B cell (primary cell): Measurements from ENCODE around the gene RBM33. TPM values are rescaled to one million over a fixed set of nuclear protein-coding genes. Genes with fewer than 3 reads are reported as not detected.

Experiments
- ATAC-seq: fragments of 200-7000 bp; cut with Tn5 transposase; one replicate; pipeline ENCODE4 v1.10.0; 2021; ENCODE audit warnings: low read depth, mild to moderate bottlenecking, moderate number of reproducible peaks, moderate library complexity
- CTCF ChIA-PET: fragments of 350-600 bp; sonication (Branson Sonifier 250); formaldehyde crosslinking; loops from one replicate; lab custom pipeline; 2021; ENCODE audit warnings: antibody characterized with exemption, inconsistent platforms; lab: Charles Lee
- POLR2A ChIA-PET: fragments of 350-600 bp; sonication (Branson Sonifier 250); formaldehyde crosslinking; loops from one replicate; lab custom pipeline; 2021; ENCODE audit warnings: antibody characterized with exemption; lab: Charles Lee
- DNase-seq: peaks from one replicate; pipeline ENCODE4 v3.0.0; 2013
- H2AFZ ChIP-seq: 2 replicates; pipeline ENCODE4 v1.6.1; 2012; ENCODE audit warnings: mild to moderate bottlenecking, low read depth, low read length; ENCODE audit not compliant: insufficient read depth, poor library complexity, severe bottlenecking
- H3K27ac ChIP-seq, 2 donors: 1 replicate in 1 of 2; 2 replicates in 1 of 2; pipeline ENCODE4 v1.5.1; 2012 to 2013; ENCODE audit warnings: low read length in 2 of 2, mild to moderate bottlenecking in 2 of 2, moderate library complexity in 1 of 2
- H3K27me3 ChIP-seq, 4 experiments: fragments of 200-600 bp in 1 of 4; sonication (generic) in 1 of 4; replicated peaks in 1 of 4; 1 replicate in 2 of 4; 2 replicates in 2 of 4; pipeline versions ENCODE4 v1.6.1 to v1.7.0; 2013 to 2016; ENCODE audit warnings: low read length in 3 of 4, mild to moderate bottlenecking in 2 of 4, mixed read lengths in 1 of 4, moderate library complexity in 1 of 4; ENCODE audit not compliant: insufficient read depth in 4 of 4, control insufficient read depth in 3 of 4; ENCODE audit errors: control extremely low read depth in 1 of 4
- H3K36me3 ChIP-seq, 2 experiments: replicated peaks in 1 of 2; 1 replicate in 1 of 2; 2 replicates in 1 of 2; pipeline versions ENCODE4 v1.6.1 to v1.7.1; 2013; ENCODE audit warnings: low read length in 1 of 2; ENCODE audit not compliant: insufficient read depth in 2 of 2, control insufficient read depth in 1 of 2; ENCODE audit errors: control extremely low read depth in 1 of 2, extremely low read depth in 1 of 2
- H3K4me1 ChIP-seq, 2 donors: fragments of 200-600 bp in 1 of 2; sonication (generic) in 1 of 2; 1 replicate in 1 of 2; 2 replicates in 1 of 2; pipeline versions ENCODE4 v1.5.1 to v1.6.1; 2013 to 2017; ENCODE audit warnings: low read length in 2 of 2; ENCODE audit not compliant: control insufficient read depth in 2 of 2, insufficient read depth in 2 of 2
- H3K4me2 ChIP-seq: replicated peaks from 2 replicates; pipeline ENCODE3; 2012; ENCODE audit warnings: mild to moderate bottlenecking, low read depth, low read length; ENCODE audit not compliant: poor library complexity, severe bottlenecking
- H3K4me3 ChIP-seq, 5 experiments: fragments of 200-600 bp in 1 of 5; sonication (generic) in 1 of 5; 1 replicate in 3 of 5; 2 replicates in 2 of 5; pipeline versions ENCODE4 v1.5.1 to v1.7.0; 2011 to 2016; ENCODE audit warnings: low read length in 4 of 5, mild to moderate bottlenecking in 4 of 5, low read depth in 2 of 5, control low read depth in 1 of 5, moderate library complexity in 1 of 5; ENCODE audit not compliant: insufficient read depth in 1 of 5; ENCODE audit errors: control extremely low read depth in 1 of 5, extremely low read depth in 1 of 5
- H3K79me2 ChIP-seq: fragments of 200-600 bp; sonication (generic); one replicate; pipeline ENCODE4 v1.6.0; 2016; ENCODE audit warnings: low read length; ENCODE audit not compliant: control insufficient read depth, insufficient read depth
- H3K9ac ChIP-seq: fragments of 200-600 bp; sonication (generic); 2 replicates; pipeline ENCODE4 v1.6.1; 2017; ENCODE audit warnings: mild to moderate bottlenecking, low read length, moderate library complexity
- H3K9me3 ChIP-seq, 3 donors: one replicate each; pipeline versions ENCODE4 v1.6.1 to v1.7.1; 2013; ENCODE audit warnings: low read length in 2 of 3; ENCODE audit not compliant: control insufficient read depth in 2 of 3, insufficient read depth in 1 of 3; ENCODE audit errors: control extremely low read depth in 1 of 3
- H4K20me1 ChIP-seq: 2 replicates; pipeline ENCODE4 v1.6.0; 2012; ENCODE audit warnings: mild to moderate bottlenecking, low read length; ENCODE audit not compliant: insufficient read depth, control insufficient read depth, poor library complexity, severe bottlenecking
- H3K27ac Mint-ChIP-seq: one replicate; pipeline ENCODE4 v1.8.0; 2021; ENCODE audit warnings: mixed read lengths
- H3K27me3 Mint-ChIP-seq: one replicate; pipeline ENCODE4 v1.8.0; 2021; ENCODE audit warnings: mixed read lengths
- H3K4me1 Mint-ChIP-seq: one replicate; pipeline ENCODE4 v1.8.0; 2021; ENCODE audit warnings: mixed read lengths
- H3K4me3 Mint-ChIP-seq: one replicate; pipeline ENCODE4 v1.8.0; 2021; ENCODE audit warnings: mixed read lengths
- H3K9me3 Mint-ChIP-seq: one replicate; pipeline ENCODE4 v1.8.0; 2022; ENCODE audit warnings: mixed read lengths; ENCODE audit not compliant: insufficient read depth
- EZH2 ChIP-seq: IDR thresholded peaks from 2 replicates; pipeline ENCODE4 v1.6.1; 2012; ENCODE audit warnings: borderline replicate concordance, low read depth, mild to moderate bottlenecking, moderate library complexity, low read length; ENCODE audit not compliant: insufficient read depth, poor library complexity, severe bottlenecking
- WGBS: methylation state at CpG from one replicate; pipeline ENCODE4 v1.1.5; 2013; ENCODE audit warnings: missing lambda C conversion rate; ENCODE audit not compliant: insufficient coverage; 5-methylcytosine and 5-hydroxymethylcytosine counted together
- intact Hi-C: fragments of 100-400 bp; cut with micrococcal nuclease; formaldehyde crosslinking; loops from one replicate; pipeline ENCODE4 v1.10.0; 2022
- polyA plus RNA-seq: library from polyadenylated mRNA; depleted of rRNA; stranded (reverse); fragments of >200 nt; gene quantifications from 2 replicates; pipeline ENCODE4 v1.2.3, GENCODE V29; 2012
- total RNA-seq, 2 donors: library from RNA; stranded (reverse); fragments of 120-200 nt in 1 of 2; gene quantifications; 1 replicate in 1 of 2; 2 replicates in 1 of 2; pipeline versions ENCODE4 v1.2.3 to v1.2.4, GENCODE V29; 2013 to 2022
- TF ChIP-seq, protein P1 (sequence below): fragments of 200-600 bp; IDR thresholded peaks from one replicate; pipeline ENCODE4 v1.8.0; 2022; ENCODE audit warnings: antibody characterized with exemption, mild to moderate bottlenecking

Gene RBM33
- total and polyA plus RNA-seq, 2 donors (not counting 1 experiment from before 2014, with no cell fraction given): 33.5 to 189 TPM

DNA sequence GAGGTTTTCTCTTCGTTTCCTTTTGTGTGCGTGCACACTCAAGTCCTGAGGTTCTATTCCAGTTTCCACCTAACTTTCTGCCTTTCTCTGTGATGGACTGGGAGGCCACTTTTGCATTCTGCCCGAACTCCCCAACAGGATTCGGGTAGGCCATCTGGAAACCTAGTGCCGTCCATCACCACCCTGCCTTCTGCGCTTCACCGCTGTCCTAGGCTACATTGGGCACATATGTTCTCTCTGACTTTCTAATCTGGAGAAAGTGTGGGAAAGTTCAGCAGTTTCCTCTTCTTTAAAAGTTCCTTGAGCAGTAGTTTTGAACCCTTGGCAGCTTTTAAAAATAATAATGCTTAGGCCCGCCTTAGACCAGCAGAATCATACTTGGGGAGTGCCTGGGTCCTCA is 121.0 kb downstream of the RBM33 start:
- ATAC-seq (no peak), DNase-seq (no peak)
- ChIA-PET POLR2A (no interaction called here), CTCF (interaction anchor here (0.8 to 10.3 kb wide), 5 partner anchors 9 to 838 kb away, joined by 4 to 199 read pairs (median 8); no protein-coding TSS in a partner anchor)
- intact Hi-C loops: loop anchor here (5.0 kb wide), 1 partner anchor 298 kb away; no protein-coding TSS in a partner anchor
- Histone ChIP-seq H3K9ac (no peak overlapping the region), H3K79me2 (peaks cover 38% of the 10 kb centered on the region), H4K20me1 (peaks cover 64% of the 10 kb centered on the region), H2AFZ (no peak overlapping the region), H3K4me3 (no peak overlapping the region), H3K27ac (no peak overlapping the region), H3K9me3 (no peaks in the 10 kb centered on the region), H3K36me3 (peaks cover 6 to 61% of the 10 kb centered on the region in 2 experiments), H3K4me1 (peaks cover 18 to 20% of the 10 kb centered on the region in 2 donors), H3K27me3 (no peaks in the 10 kb centered on the region), H3K4me2 (no peak overlapping the region)
- no peaks in the 10 kb centered on the region for H3K9me3 Mint-ChIP-seq
- no peak overlapping the region for H3K27ac Mint-ChIP-seq
- no peak for TF ChIP-seq EZH2
- TF ChIP-seq, protein P1, sequence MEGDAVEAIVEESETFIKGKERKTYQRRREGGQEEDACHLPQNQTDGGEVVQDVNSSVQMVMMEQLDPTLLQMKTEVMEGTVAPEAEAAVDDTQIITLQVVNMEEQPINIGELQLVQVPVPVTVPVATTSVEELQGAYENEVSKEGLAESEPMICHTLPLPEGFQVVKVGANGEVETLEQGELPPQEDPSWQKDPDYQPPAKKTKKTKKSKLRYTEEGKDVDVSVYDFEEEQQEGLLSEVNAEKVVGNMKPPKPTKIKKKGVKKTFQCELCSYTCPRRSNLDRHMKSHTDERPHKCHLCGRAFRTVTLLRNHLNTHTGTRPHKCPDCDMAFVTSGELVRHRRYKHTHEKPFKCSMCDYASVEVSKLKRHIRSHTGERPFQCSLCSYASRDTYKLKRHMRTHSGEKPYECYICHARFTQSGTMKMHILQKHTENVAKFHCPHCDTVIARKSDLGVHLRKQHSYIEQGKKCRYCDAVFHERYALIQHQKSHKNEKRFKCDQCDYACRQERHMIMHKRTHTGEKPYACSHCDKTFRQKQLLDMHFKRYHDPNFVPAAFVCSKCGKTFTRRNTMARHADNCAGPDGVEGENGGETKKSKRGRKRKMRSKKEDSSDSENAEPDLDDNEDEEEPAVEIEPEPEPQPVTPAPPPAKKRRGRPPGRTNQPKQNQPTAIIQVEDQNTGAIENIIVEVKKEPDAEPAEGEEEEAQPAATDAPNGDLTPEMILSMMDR: no peak
- 98% methylated on average over 6 of the region's 8 CpGs for WGBS
- no peaks in the 10 kb centered on the region for H3K27me3 Mint-ChIP-seq
- no peak overlapping the region for H3K4me3 Mint-ChIP-seq
- H3K4me1 Mint-ChIP-seq: peaks cover 35% of the 10 kb centered on the region

DNA sequence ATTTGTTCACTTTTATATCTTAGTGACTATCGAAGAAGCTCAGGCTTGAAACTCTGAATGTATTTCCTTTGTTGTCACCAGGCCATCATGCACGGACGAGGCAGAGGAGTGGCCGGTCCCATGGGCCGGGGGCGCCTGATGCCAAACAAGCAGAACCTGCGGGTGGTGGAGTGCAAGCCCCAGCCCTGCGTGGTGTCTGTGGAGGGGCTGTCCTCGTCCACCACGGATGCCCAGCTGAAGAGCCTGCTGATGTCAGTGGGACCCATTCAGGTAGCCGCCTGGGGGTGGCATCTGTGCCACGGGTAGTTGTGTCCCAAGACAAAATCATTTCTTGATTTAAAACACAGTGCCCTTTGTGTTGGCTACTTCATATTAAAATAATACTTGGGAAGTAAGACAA is 121.9 kb downstream of the RBM33 start:
- ATAC-seq (no peak), DNase-seq (no peak)
- peaks cover 6 to 70% of the 10 kb centered on the region in 2 experiments for H3K36me3 ChIP-seq
- Mint-ChIP-seq H3K4me1 (peaks cover 31% of the 10 kb centered on the region), H3K4me3 (no peak overlapping the region), H3K27me3 (no peaks in the 10 kb centered on the region), H3K27ac (no peak overlapping the region), H3K9me3 (no peaks in the 10 kb centered on the region)
- H3K9me3 ChIP-seq: no peaks in the 10 kb centered on the region
- no peaks in the 10 kb centered on the region for H3K27me3 ChIP-seq
- TF ChIP-seq EZH2: no peak
- ChIA-PET POLR2A (no interaction called here), CTCF (interaction anchor here (0.7 to 10.3 kb wide), 16 partner anchors 8 to 852 kb away, joined by 3 to 199 read pairs (median 4); no protein-coding TSS in a partner anchor)
- peaks cover 18 to 20% of the 10 kb centered on the region in 2 donors for H3K4me1 ChIP-seq
- H3K79me2 ChIP-seq: peaks cover 33% of the 10 kb centered on the region
- intact Hi-C loops: loop anchor here (5.0 kb wide), 1 partner anchor 299 kb away; no protein-coding TSS in a partner anchor
- H3K9ac ChIP-seq: no peak overlapping the region
- no peak overlapping the region for H3K4me3 ChIP-seq
- H3K27ac ChIP-seq: no peak overlapping the region
- H2AFZ ChIP-seq: no peak overlapping the region
- no peak overlapping the region for H3K4me2 ChIP-seq
- 95% methylated on average over 10 of the region's 12 CpGs for WGBS
- H4K20me1 ChIP-seq: peaks cover 61% of the 10 kb centered on the region
